Measurements from ENCODE around the gene ZSWIM3. TPM values are rescaled to one million over a fixed set of nuclear protein-coding genes. Genes with fewer than 3 reads are reported as not detected.

The ZSWIM3 gene
- total and polyA plus RNA-seq, 2 of the 13 experiments (the other 11 are each of a cell fraction or from before 2014, with no cell fraction given): 5.2 to 5.8 TPM

DNA sequence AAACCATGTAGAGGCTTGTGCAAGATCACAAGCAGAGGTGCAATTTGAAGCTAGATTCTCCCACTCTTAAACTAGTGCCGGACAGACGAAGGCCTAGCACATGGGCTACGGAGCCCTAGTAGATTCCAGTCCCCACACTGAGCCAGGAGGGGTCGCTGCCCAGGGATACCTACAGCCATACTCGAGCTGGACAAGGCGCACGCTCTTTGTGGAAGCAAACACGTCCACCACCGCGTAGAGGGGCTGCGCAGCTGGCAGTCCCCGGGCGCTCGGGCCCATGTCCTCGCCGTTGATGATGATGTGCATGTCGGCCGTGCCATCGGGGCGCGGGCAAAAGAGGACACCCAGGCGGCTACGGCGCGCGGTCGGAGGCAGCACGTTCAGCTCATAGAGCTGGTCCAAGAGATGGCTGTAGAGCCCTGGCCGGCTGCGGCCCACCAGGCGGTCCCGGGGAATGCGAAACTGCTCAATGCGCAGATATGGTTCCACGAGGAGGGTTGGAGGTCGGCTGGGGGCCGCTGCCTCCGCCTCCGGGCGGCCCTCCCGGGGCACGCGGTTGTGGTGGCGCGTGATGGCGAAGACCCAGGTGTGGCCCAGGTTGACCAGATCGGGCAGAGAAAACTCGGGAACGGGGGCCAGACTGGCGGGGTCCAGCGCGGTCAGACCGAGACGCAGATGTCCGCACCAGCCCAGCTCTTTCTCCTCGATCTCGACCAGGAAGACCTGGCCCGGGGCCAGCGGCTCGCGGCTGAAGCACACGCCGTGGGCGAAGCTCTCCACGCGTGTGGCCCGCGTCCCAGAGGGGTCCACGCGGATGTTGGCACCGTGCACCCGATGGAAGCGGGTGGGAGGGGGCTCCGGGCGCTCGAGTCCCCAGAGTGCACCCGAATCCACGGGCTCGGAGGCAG, 32.9 kb downstream of the ZSWIM3 start (continued):
- TF ChIP-seq, protein P1, sequence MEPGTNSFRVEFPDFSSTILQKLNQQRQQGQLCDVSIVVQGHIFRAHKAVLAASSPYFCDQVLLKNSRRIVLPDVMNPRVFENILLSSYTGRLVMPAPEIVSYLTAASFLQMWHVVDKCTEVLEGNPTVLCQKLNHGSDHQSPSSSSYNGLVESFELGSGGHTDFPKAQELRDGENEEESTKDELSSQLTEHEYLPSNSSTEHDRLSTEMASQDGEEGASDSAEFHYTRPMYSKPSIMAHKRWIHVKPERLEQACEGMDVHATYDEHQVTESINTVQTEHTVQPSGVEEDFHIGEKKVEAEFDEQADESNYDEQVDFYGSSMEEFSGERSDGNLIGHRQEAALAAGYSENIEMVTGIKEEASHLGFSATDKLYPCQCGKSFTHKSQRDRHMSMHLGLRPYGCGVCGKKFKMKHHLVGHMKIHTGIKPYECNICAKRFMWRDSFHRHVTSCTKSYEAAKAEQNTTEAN (CRISPR knock-in tag; conservative IDR thresholded peaks at IDR 0.05): peak; percentile 16; the same call in 1 of the 2 replicates
- TF ChIP-seq HNRNPH1 (optimal IDR thresholded peaks at IDR 0.05; ENCODE audit: low read depth, low read length) (no peak), SOX5 (CRISPR knock-in tag; IDR thresholded peaks at IDR 0.05; ENCODE audit: borderline replicate concordance) (no peak; the same call in 1 of the 2 replicates), ZNF292 (CRISPR knock-in tag; IDR thresholded peaks at IDR 0.05; ENCODE audit: borderline replicate concordance, low read depth) (no peak), ZNF761 (CRISPR knock-in tag; conservative IDR thresholded peaks at IDR 0.05) (no peak), THYN1 (CRISPR knock-in tag; IDR thresholded peaks at IDR 0.05; ENCODE audit: borderline replicate concordance, low read depth) (0 out of 2 replicates have a peak, but pooled peaks have one; percentile 1), ZNF432 (CRISPR knock-in tag; IDR thresholded peaks at IDR 0.05; ENCODE audit: borderline replicate concordance) (0 out of 2 replicates have a peak, but pooled peaks have one; percentile 2), FOXA3 (CRISPR knock-in tag; IDR thresholded peaks at IDR 0.05) (peak; percentile 62), GATA4 (IDR thresholded peaks at IDR 0.05; ENCODE audit: borderline replicate concordance, low read depth) (0 out of 2 replicates have a peak, but pooled peaks have one; percentile 55), EZH2 (conservative IDR thresholded peaks at IDR 0.05; ENCODE audit: low read depth, low read length) (no peak), POGZ (CRISPR knock-in tag; IDR thresholded peaks at IDR 0.05) (0 out of 2 replicates have a peak, but pooled peaks have one; percentile 40), RFXAP (CRISPR knock-in tag; IDR thresholded peaks at IDR 0.05; ENCODE audit: borderline replicate concordance) (peak; percentile 57; the same call in 1 of the 2 replicates), HHEX (CRISPR knock-in tag; IDR thresholded peaks at IDR 0.05) (no peak), JUNB (CRISPR knock-in tag; IDR thresholded peaks at IDR 0.05; ENCODE audit: borderline replicate concordance) (no peak), JARID2 (CRISPR knock-in tag; IDR thresholded peaks at IDR 0.05; ENCODE audit: insufficient replicate concordance) (no peak), KLF13 (CRISPR knock-in tag; IDR thresholded peaks at IDR 0.05) (no peak), REL (CRISPR knock-in tag; conservative IDR thresholded peaks at IDR 0.05) (no peak), SNAPC2 (CRISPR knock-in tag; IDR thresholded peaks at IDR 0.05) (0 out of 2 replicates have a peak, but pooled peaks have one; percentile 2), ZNF891 (CRISPR knock-in tag; IDR thresholded peaks at IDR 0.05) (no peak)
- TF ChIP-seq, protein P2, sequence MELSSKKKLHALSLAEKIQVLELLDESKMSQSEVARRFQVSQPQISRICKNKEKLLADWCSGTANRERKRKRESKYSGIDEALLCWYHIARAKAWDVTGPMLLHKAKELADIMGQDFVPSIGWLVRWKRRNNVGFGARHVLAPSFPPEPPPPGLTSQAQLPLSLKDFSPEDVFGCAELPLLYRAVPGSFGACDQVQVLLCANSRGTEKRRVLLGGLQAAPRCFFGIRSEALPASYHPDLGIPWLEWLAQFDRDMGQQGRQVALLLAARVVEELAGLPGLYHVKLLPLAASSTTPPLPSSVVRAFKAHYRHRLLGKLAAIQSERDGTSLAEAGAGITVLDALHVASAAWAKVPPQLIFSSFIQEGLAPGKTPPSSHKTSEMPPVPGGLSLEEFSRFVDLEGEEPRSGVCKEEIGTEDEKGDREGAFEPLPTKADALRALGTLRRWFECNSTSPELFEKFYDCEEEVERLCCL (CRISPR knock-in tag; IDR thresholded peaks at IDR 0.05; ENCODE audit: borderline replicate concordance): no peak
- TF ChIP-seq, protein P3, sequence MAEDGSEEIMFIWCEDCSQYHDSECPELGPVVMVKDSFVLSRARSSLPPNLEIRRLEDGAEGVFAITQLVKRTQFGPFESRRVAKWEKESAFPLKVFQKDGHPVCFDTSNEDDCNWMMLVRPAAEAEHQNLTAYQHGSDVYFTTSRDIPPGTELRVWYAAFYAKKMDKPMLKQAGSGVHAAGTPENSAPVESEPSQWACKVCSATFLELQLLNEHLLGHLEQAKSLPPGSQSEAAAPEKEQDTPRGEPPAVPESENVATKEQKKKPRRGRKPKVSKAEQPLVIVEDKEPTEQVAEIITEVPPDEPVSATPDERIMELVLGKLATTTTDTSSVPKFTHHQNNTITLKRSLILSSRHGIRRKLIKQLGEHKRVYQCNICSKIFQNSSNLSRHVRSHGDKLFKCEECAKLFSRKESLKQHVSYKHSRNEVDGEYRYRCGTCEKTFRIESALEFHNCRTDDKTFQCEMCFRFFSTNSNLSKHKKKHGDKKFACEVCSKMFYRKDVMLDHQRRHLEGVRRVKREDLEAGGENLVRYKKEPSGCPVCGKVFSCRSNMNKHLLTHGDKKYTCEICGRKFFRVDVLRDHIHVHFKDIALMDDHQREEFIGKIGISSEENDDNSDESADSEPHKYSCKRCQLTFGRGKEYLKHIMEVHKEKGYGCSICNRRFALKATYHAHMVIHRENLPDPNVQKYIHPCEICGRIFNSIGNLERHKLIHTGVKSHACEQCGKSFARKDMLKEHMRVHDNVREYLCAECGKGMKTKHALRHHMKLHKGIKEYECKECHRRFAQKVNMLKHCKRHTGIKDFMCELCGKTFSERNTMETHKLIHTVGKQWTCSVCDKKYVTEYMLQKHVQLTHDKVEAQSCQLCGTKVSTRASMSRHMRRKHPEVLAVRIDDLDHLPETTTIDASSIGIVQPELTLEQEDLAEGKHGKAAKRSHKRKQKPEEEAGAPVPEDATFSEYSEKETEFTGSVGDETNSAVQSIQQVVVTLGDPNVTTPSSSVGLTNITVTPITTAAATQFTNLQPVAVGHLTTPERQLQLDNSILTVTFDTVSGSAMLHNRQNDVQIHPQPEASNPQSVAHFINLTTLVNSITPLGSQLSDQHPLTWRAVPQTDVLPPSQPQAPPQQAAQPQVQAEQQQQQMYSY (CRISPR knock-in tag; IDR thresholded peaks at IDR 0.05): 0 out of 2 replicates have a peak, but pooled peaks have one; percentile 38
- TF ChIP-seq, protein P4, sequence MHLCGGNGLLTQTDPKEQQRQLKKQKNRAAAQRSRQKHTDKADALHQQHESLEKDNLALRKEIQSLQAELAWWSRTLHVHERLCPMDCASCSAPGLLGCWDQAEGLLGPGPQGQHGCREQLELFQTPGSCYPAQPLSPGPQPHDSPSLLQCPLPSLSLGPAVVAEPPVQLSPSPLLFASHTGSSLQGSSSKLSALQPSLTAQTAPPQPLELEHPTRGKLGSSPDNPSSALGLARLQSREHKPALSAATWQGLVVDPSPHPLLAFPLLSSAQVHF (CRISPR knock-in tag; IDR thresholded peaks at IDR 0.05): no peak

Data from HepG2 (cell line).